Stomach (tissue), 4 donors: ENCODE results near the gene SKOR2.

Experiments
- CTCF ChIP-seq, 7 experiments: fragments of 450-650 bp in 4 of 7; fragments of 200-600 bp in 3 of 7; sonication (generic) in 3 of 7; IDR thresholded peaks; one replicate each; pipeline ENCODE4 v1.5.1; 2016 to 2019; ENCODE audit warnings: antibody characterized with exemption in 7 of 7, control low read depth in 2 of 7, mild to moderate bottlenecking in 1 of 7
- EP300 ChIP-seq: sonication (generic); formaldehyde crosslinking; IDR thresholded peaks from one replicate; pipeline ENCODE4 v1.6.1; 2017; ENCODE audit warnings: antibody characterized with exemption
- POLR2A ChIP-seq, 4 donors: fragments of 450-650 bp; IDR thresholded peaks; one replicate each; pipeline ENCODE4 v1.6.1; 2016; ENCODE audit warnings: antibody characterized with exemption in 4 of 4, control low read depth in 2 of 4, mild to moderate bottlenecking in 1 of 4, moderate library complexity in 1 of 4
- POLR2AphosphoS5 ChIP-seq, 3 donors: sonication (generic); formaldehyde crosslinking; IDR thresholded peaks; one replicate each; pipeline ENCODE4 v1.6.1; 2016; ENCODE audit warnings: antibody characterized with exemption in 3 of 3

- TF ChIP-seq EP300 (no peak), CTCF (IDR thresholded peaks at IDR 0.05) (no peak), POLR2A (IDR thresholded peaks at IDR 0.05) (no peak), POLR2AphosphoS5 (IDR thresholded peaks at IDR 0.05) (no peak)
Measured at GRCh38 chr18:47172476-47172875, 79.0 kb downstream of the SKOR2 start.
